GM18508 (cell line): ENCODE measurements around the gene CD22.

Experiments
- ATAC-seq: cut with Tn5 transposase; IDR thresholded peaks from one replicate; pipeline ENCODE4 v1.9.1; 2021; ENCODE audit warnings: moderate number of reproducible peaks; ENCODE audit not compliant: insufficient read depth, unreplicated experiment

Gene CD22

GRCh38 chr19:35310811-35311465 lies 18.0 kb upstream of the CD22 start:
- no peak for ATAC-seq

GRCh38 chr19:35311901-35312665 lies 16.9 kb upstream of the CD22 start:
- no peak for ATAC-seq

GRCh38 chr19:35313587-35313986 lies 15.4 kb upstream of the CD22 start:
- no peak for ATAC-seq

- ATAC-seq: no peak
These were observed 15.0 kb upstream of the CD22 start for GRCh38 chr19:35314031-35314430.

- ATAC-seq: no peak
These were observed 14.0 kb upstream of the CD22 start for GRCh38 chr19:35314858-35315470.

GRCh38 chr19:35315883-35316282 lies 13.1 kb upstream of the CD22 start:
- ATAC-seq: no peak

- no peak for ATAC-seq
These were observed 12.4 kb upstream of the CD22 start for GRCh38 chr19:35316560-35316959.

- ATAC-seq: no peak
These were observed 11.4 kb upstream of the CD22 start for GRCh38 chr19:35317464-35318043.

GRCh38 chr19:35318679-35319448 lies 10.1 kb upstream of the CD22 start:
- ATAC-seq: no peak

- no peak for ATAC-seq
These were observed 8.8 kb upstream of the CD22 start for GRCh38 chr19:35320065-35320713.

- no peak for ATAC-seq
These were observed 7.7 kb upstream of the CD22 start for GRCh38 chr19:35321291-35321690.

GRCh38 chr19:35322014-35322413 lies 7.0 kb upstream of the CD22 start:
- ATAC-seq: no peak

- no peak for ATAC-seq
These were observed 1.3 kb upstream of the CD22 start for GRCh38 chr19:35327642-35328041.

GRCh38 chr19:35329323-35329722 lies 336 bp downstream of the CD22 start:
- no peak for ATAC-seq

GRCh38 chr19:35330475-35330874 lies 1.5 kb downstream of the CD22 start:
- peak; percentile 35 for ATAC-seq

- no peak for ATAC-seq
These were observed 2.7 kb downstream of the CD22 start for GRCh38 chr19:35331551-35332214.

- ATAC-seq: no peak
These were observed 3.8 kb downstream of the CD22 start for GRCh38 chr19:35332817-35333216.

- no peak for ATAC-seq
These were observed 5.3 kb downstream of the CD22 start for GRCh38 chr19:35334144-35334753.
